Peyer's patch (tissue), 4 donors: ENCODE results near the gene MS4A18.

ENCODE experiments used
- CTCF ChIP-seq, 6 experiments: fragments of 450-650 bp in 4 of 6; fragments of 200-600 bp in 2 of 6; sonication (generic) in 1 of 6; IDR thresholded peaks; one replicate each; pipeline ENCODE4 v1.5.1; 2017 to 2019; ENCODE audit warnings: antibody characterized with exemption in 6 of 6, mild to moderate bottlenecking in 3 of 6, moderate library complexity in 1 of 6
- POLR2A ChIP-seq, 2 donors: fragments of 450-650 bp; IDR thresholded peaks; one replicate each; pipeline ENCODE4 v1.5.1; 2017; ENCODE audit warnings: antibody characterized with exemption in 2 of 2, mild to moderate bottlenecking in 2 of 2, moderate library complexity in 2 of 2

- no peak for TF ChIP-seq CTCF (IDR thresholded peaks at IDR 0.05)
- no peak for TF ChIP-seq POLR2A (IDR thresholded peaks at IDR 0.05)
Observed at GRCh38 chr11:60768202-60768601, 43.7 kb downstream of the MS4A18 start.
